ENCODE results near the gene CTU1.

DNA sequence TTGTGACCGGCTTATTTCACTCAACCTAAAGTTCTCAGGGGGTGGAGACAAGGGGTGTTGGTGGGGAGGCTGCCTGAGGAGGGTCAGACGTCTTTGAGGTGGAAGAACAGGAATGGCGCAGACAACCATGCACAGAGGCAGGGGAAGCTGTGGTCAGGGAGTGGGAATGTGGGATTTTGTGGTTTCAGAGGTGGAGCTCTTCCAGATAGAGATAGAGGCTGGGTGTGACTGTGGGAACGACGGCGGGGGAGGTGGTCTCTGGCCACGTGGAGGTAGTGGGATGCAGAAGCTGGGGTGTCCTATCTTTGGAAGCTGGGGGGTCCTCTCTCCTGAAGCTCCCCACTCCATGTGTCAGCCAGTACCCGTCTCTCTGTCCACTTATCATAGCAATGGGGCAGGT is 17.7 kb downstream of the CTU1 start:
- TF ChIP-seq, protein P1, sequence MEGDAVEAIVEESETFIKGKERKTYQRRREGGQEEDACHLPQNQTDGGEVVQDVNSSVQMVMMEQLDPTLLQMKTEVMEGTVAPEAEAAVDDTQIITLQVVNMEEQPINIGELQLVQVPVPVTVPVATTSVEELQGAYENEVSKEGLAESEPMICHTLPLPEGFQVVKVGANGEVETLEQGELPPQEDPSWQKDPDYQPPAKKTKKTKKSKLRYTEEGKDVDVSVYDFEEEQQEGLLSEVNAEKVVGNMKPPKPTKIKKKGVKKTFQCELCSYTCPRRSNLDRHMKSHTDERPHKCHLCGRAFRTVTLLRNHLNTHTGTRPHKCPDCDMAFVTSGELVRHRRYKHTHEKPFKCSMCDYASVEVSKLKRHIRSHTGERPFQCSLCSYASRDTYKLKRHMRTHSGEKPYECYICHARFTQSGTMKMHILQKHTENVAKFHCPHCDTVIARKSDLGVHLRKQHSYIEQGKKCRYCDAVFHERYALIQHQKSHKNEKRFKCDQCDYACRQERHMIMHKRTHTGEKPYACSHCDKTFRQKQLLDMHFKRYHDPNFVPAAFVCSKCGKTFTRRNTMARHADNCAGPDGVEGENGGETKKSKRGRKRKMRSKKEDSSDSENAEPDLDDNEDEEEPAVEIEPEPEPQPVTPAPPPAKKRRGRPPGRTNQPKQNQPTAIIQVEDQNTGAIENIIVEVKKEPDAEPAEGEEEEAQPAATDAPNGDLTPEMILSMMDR (IDR thresholded peaks at IDR 0.05; ENCODE audit: low read depth, low read length), result no peak
- TF ChIP-seq EZH2phosphoT487 (IDR thresholded peaks at IDR 0.05; ENCODE audit: low read depth), result no peak

Data from OCI-LY3 (cell line).